ENCODE measurements around the gene LMBR1L. TPM values are rescaled to one million over a fixed set of nuclear protein-coding genes. Genes with fewer than 3 reads are reported as not detected.

The LMBR1L gene
- total RNA-seq, 1 donor: 47.9 TPM

GRCh38 chr12:49058366-49059044 is 52.1 kb downstream of the LMBR1L start:
- DNase-seq (ENCODE audit: low read depth): no peak
- H3K4me3 ChIP-seq (ENCODE audit: low read depth, low read length): peak overlapping the region; percentile 96
- TF ChIP-seq, protein P1, sequence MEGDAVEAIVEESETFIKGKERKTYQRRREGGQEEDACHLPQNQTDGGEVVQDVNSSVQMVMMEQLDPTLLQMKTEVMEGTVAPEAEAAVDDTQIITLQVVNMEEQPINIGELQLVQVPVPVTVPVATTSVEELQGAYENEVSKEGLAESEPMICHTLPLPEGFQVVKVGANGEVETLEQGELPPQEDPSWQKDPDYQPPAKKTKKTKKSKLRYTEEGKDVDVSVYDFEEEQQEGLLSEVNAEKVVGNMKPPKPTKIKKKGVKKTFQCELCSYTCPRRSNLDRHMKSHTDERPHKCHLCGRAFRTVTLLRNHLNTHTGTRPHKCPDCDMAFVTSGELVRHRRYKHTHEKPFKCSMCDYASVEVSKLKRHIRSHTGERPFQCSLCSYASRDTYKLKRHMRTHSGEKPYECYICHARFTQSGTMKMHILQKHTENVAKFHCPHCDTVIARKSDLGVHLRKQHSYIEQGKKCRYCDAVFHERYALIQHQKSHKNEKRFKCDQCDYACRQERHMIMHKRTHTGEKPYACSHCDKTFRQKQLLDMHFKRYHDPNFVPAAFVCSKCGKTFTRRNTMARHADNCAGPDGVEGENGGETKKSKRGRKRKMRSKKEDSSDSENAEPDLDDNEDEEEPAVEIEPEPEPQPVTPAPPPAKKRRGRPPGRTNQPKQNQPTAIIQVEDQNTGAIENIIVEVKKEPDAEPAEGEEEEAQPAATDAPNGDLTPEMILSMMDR (IDR thresholded peaks at IDR 0.05; ENCODE audit: insufficient read depth, low read depth, low read length): no peak

DNA sequence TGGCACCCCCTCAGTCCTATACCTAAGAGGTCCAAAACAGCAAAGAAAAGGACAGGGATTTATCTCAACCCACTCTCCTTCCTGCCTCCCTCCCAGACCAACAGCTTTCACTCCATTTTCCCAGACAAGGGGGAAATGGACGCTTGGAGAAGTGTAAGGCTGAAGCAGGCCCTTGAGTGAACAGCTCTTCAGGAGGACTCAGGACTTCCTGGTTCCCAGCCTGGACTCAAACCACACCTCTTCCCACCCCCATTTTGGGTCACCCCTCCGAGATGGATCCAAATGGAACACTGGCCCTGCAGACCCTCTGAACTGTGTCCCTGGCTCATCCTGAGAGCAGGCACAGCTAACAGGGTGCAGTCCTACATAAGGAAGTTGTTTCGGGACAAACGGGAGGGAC is 52.8 kb downstream of the LMBR1L start:
- DNase-seq (ENCODE audit: low read depth): no peak
- TF ChIP-seq, protein P1 (IDR thresholded peaks at IDR 0.05; ENCODE audit: insufficient read depth, low read depth, low read length): no peak

GRCh38 chr12:49055978-49056754 is 54.5 kb downstream of the LMBR1L start:
- TF ChIP-seq, protein P1 (IDR thresholded peaks at IDR 0.05; ENCODE audit: insufficient read depth, low read depth, low read length): no peak
- peak; percentile 86 for DNase-seq (ENCODE audit: low read depth)
- H3K4me3 ChIP-seq (ENCODE audit: low read depth, low read length): peak overlapping the region; percentile 96

More for the DNA sequence above, 52.8 kb downstream of the LMBR1L start:
- H3K4me3 ChIP-seq (ENCODE audit: low read depth, low read length): peak overlapping the region; percentile 96

GRCh38 chr12:49055092-49055491 is 55.6 kb downstream of the LMBR1L start:
- TF ChIP-seq, protein P1 (IDR thresholded peaks at IDR 0.05; ENCODE audit: insufficient read depth, low read depth, low read length): no peak
- H3K4me3 ChIP-seq (ENCODE audit: low read depth, low read length): no peak overlapping the region
- DNase-seq (ENCODE audit: low read depth): no peak

DNA sequence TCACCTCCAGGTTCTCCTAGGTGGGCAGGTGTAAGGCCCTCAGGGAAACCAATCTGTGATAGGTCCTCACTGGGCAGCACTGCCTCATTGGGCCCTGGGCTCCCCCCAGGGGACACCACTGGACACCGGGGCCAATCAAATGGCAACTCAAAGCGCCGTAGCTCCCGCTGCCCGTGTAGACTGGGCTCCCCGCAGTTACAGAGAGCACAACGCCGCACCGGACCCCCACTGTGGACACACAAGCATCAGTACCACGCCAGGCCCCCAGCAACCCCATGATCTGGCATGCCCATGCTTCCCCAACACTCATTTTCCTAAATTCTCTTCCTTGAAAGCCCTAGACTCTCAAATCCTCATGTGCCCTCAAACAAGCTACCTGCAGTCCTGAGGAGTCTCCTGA is 56.1 kb downstream of the LMBR1L start:
- H3K4me3 ChIP-seq (ENCODE audit: low read depth, low read length): no peak overlapping the region
- TF ChIP-seq, protein P1 (IDR thresholded peaks at IDR 0.05; ENCODE audit: insufficient read depth, low read depth, low read length): no peak
- no peak for DNase-seq (ENCODE audit: low read depth)

DNA sequence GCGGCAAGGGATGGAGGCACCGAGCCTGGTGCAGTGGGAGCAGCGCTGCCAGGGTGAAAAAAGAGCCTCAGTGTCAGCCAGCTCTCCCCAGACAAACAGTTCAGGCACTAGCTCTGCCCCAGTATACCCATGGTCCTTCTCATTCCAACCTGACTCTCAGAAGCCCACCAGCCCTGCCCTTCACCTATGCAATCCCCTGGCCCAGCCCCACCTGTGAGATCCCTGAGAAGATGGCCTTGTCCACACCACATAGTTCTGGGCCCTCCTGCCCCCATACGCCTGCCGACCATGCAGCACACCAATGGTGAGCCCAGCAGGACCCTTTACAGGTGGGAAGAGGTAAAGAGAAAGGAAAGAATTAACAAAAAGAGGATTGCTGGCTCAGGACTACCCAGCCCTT is 56.6 kb downstream of the LMBR1L start:
- no peak for DNase-seq (ENCODE audit: low read depth)

More for the DNA sequence above, 56.6 kb downstream of the LMBR1L start:
- no peak overlapping the region for H3K4me3 ChIP-seq (ENCODE audit: low read depth, low read length)
- TF ChIP-seq, protein P1 (IDR thresholded peaks at IDR 0.05; ENCODE audit: insufficient read depth, low read depth, low read length): no peak

Data from fibroblast of villous mesenchyme (primary cell).